H1 (cell line): ENCODE measurements around the gene TAS2R38. TPM values are rescaled to one million over a fixed set of nuclear protein-coding genes. Genes with fewer than 3 reads are reported as not detected.

Experiments used
- CEBPB ChIP-seq: IDR thresholded peaks from 2 replicates; pipeline ENCODE4 v1.6.1; 2012; ENCODE audit warnings: low read depth, low read length
- EZH2 ChIP-seq: fragments of 200-600 bp; sonication (generic); IDR thresholded peaks from 2 replicates; pipeline ENCODE4 v1.7.1; 2012; ENCODE audit warnings: low read depth, mild to moderate bottlenecking, moderate library complexity, low read length, inconsistent platforms; ENCODE audit not compliant: severe bottlenecking
- RXRA ChIP-seq: IDR thresholded peaks from 2 replicates; pipeline ENCODE4 v1.6.1; 2011; ENCODE audit warnings: low read depth, mild to moderate bottlenecking, low read length, moderate library complexity; ENCODE audit not compliant: insufficient read depth
- polyA plus RNA-seq, 7 experiments: library from polyadenylated mRNA; depleted of rRNA in 3 of 7; stranded (reverse) in 5 of 7; unstranded in 2 of 7; fragments of >200 nt in 5 of 7; fragments of 200-250 nt in 2 of 7; gene quantifications; 1 replicate in 5 of 7; 2 replicates in 1 of 7; 4 replicates in 1 of 7; pipeline versions ENCODE4 v1.2.1 to v1.2.3, GENCODE V29; 2011 to 2013; ENCODE audit warnings: missing spikeins in 2 of 7, mixed read lengths in 2 of 7
- total RNA-seq: library from RNA; stranded (reverse); fragmentation: NEBNext Ultra II Directional; extraction: Animal tissue kit (Norgen Biotek cat#: 25700); gene quantifications from 2 replicates; pipeline ENCODE4 v1.2.1, GENCODE V29; 2021

The TAS2R38 gene
- total and polyA plus RNA-seq, 2 of the 8 experiments (the other 6 are each of a cell fraction or from before 2014, with no cell fraction given), result 0.11 TPM; not detected in 1

DNA sequence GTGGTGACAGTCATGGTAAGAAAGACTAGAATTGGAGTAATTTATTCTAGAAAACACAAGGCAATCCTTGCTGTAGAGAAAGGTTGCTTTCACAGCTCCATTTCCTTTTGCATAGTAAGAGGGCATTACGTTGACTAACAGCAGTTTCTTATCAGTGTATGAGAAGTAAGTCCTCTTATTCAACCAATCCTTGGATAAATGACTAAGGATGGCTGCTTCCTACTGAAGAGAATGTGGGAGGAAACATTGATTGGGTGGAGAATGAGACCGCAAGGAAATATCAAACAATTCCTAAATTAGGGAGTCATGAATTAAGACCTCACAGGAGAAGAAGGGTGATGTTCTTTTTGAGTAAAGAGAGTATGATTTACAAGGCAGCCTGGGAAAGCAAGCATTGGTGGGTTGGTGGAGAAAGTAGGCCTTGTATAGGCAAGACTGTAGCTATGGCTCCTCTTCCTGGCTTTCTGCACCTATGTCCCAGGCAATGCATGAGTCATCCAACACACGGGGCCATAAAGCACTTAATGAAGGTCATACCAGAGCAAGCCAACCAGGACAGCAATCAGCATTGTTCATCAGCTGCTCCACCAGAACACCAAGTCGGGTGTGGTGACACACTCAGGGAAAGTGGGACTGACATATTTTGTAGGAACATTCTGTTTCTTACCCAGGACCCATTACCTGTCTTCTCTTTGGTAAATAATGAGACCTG is 27.7 kb upstream of the TAS2R38 start (continued):
- TF ChIP-seq EZH2 (no peak), RXRA (no peak), CEBPB (no peak)
- TF ChIP-seq, all 59 proteins: peak for 0
